ENCODE results near the gene TRIM52. TPM values are rescaled to one million over a fixed set of nuclear protein-coding genes. Genes with fewer than 3 reads are reported as not detected.

TRIM52 gene
- polyA plus RNA-seq, 1 of the 3 experiments (the other 2 are of a cell fraction), result 6.4 TPM

DNA sequence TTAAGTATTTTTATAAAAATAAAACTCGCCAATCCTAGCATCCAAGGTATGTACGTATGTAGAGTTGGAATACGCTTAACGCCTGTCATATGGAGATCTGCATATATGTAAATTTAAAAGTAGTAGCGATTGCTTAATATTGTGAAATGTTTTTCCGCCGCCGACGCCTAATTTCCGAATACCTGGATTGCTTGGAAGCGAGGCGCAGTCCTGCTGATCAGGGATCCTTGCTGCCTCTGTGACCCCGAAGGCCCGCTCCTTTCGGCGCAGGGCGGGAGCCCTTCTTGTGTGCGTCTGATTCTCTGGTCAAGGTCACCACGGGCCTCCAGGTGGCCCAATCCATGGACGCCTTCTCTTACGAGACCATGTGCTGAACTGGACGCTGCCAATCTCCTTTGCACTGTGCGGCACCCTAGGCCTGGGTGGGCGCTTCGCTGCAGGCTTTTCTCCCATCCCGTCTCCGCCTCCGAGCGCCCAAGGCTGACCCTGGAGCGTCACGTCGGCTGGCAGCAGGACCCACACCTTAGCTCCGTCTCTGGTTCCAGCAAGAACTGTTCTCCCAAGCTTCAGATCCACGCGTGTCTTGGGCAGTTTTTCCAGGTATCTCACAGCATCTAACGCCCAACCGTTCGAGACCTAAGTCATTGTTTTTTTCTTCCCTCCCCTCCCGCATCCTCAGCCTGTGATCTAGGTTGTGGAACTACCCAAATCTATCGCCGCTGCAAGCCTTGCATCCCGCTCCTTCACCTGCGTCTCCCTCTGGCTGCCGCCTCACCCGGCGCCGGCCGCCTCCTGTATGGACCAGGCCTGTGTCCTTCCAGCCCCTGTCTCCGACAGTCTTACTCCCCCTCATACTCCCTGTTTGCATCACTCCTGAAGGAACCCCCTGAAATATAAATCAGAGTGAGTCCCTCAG, 41.4 kb downstream of the TRIM52 start:
- H3K9me3 ChIP-seq, result no peaks in the 10 kb centered on the region
- H3K27me3 ChIP-seq (ENCODE audit: insufficient read depth), result no peaks in the 10 kb centered on the region
- H3K4me2 ChIP-seq, result no peak overlapping the region
- 97% methylated on average over 46 of the region's 49 CpGs for WGBS (ENCODE audit: low lambda C conversion rate)
- no peak overlapping the region for H2AFZ ChIP-seq (ENCODE audit: low read depth)
- H3K27ac ChIP-seq (ENCODE audit: low read depth in 2 of 2, low read length in 1 of 2), result no peak overlapping the region
- H3K79me2 ChIP-seq (ENCODE audit: insufficient read depth), result peaks cover 9% of the 10 kb centered on the region
- no peak overlapping the region for H3K4me3 ChIP-seq (ENCODE audit: low read depth in 2 of 2, low read length in 1 of 2)
- H3K4me1 ChIP-seq (ENCODE audit: control insufficient read depth in 1 of 2, insufficient read depth in 2 of 2, low read depth in 1 of 2, low read length in 1 of 2), result peaks cover 0 to 18% of the 10 kb centered on the region in 2 experiments; a peak in 1 of 4 replicates
- POLR2A ChIA-PET, result no interaction called here
- CTCF ChIA-PET, result interaction anchor here (1.6 to 2.0 kb wide), 2 partner anchors 31 to 35 kb away, joined by 5 to 11 read pairs; no protein-coding TSS in a partner anchor
- TF ChIP-seq TCF12 (IDR thresholded peaks at IDR 0.05), result no peak
- no peak for TF ChIP-seq RXRA (IDR thresholded peaks at IDR 0.05; ENCODE audit: borderline replicate concordance, low read depth)
- TF ChIP-seq FOSL2 (IDR thresholded peaks at IDR 0.05; ENCODE audit: borderline replicate concordance, low read depth), result no peak
- TF ChIP-seq, protein P1, sequence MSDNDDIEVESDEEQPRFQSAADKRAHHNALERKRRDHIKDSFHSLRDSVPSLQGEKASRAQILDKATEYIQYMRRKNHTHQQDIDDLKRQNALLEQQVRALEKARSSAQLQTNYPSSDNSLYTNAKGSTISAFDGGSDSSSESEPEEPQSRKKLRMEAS (IDR thresholded peaks at IDR 0.05; ENCODE audit: low read depth), result no peak
- TF ChIP-seq, protein P2, sequence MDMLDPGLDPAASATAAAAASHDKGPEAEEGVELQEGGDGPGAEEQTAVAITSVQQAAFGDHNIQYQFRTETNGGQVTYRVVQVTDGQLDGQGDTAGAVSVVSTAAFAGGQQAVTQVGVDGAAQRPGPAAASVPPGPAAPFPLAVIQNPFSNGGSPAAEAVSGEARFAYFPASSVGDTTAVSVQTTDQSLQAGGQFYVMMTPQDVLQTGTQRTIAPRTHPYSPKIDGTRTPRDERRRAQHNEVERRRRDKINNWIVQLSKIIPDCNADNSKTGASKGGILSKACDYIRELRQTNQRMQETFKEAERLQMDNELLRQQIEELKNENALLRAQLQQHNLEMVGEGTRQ (IDR thresholded peaks at IDR 0.05; ENCODE audit: borderline replicate concordance, low read depth, low read length), result no peak
- no peak for TF ChIP-seq TAF1 (IDR thresholded peaks at IDR 0.05; ENCODE audit: borderline replicate concordance, low read depth, low read length)
- TF ChIP-seq MXI1 (IDR thresholded peaks at IDR 0.05; ENCODE audit: low read depth, low read length), result no peak
- TF ChIP-seq MEF2A (IDR thresholded peaks at IDR 0.05; ENCODE audit: borderline replicate concordance, low read depth), result no peak
- TF ChIP-seq, protein P3, sequence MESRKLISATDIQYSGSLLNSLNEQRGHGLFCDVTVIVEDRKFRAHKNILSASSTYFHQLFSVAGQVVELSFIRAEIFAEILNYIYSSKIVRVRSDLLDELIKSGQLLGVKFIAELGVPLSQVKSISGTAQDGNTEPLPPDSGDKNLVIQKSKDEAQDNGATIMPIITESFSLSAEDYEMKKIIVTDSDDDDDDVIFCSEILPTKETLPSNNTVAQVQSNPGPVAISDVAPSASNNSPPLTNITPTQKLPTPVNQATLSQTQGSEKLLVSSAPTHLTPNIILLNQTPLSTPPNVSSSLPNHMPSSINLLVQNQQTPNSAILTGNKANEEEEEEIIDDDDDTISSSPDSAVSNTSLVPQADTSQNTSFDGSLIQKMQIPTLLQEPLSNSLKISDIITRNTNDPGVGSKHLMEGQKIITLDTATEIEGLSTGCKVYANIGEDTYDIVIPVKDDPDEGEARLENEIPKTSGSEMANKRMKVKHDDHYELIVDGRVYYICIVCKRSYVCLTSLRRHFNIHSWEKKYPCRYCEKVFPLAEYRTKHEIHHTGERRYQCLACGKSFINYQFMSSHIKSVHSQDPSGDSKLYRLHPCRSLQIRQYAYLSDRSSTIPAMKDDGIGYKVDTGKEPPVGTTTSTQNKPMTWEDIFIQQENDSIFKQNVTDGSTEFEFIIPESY (IDR thresholded peaks at IDR 0.05; ENCODE audit: borderline replicate concordance, low read depth), result no peak
- no peak for TF ChIP-seq ELF1 (IDR thresholded peaks at IDR 0.05)
- TF ChIP-seq GATA2 (CRISPR knock-in tag; IDR thresholded peaks at IDR 0.05), result no peak
- no peak for TF ChIP-seq FOXJ3 (CRISPR knock-in tag; IDR thresholded peaks at IDR 0.05)
- no peak for TF ChIP-seq YY1 (IDR thresholded peaks at IDR 0.05; ENCODE audit: low read depth)
- TF ChIP-seq SIN3A (IDR thresholded peaks at IDR 0.05; ENCODE audit: borderline replicate concordance, low read depth, low read length), result no peak
- TF ChIP-seq, protein P4, sequence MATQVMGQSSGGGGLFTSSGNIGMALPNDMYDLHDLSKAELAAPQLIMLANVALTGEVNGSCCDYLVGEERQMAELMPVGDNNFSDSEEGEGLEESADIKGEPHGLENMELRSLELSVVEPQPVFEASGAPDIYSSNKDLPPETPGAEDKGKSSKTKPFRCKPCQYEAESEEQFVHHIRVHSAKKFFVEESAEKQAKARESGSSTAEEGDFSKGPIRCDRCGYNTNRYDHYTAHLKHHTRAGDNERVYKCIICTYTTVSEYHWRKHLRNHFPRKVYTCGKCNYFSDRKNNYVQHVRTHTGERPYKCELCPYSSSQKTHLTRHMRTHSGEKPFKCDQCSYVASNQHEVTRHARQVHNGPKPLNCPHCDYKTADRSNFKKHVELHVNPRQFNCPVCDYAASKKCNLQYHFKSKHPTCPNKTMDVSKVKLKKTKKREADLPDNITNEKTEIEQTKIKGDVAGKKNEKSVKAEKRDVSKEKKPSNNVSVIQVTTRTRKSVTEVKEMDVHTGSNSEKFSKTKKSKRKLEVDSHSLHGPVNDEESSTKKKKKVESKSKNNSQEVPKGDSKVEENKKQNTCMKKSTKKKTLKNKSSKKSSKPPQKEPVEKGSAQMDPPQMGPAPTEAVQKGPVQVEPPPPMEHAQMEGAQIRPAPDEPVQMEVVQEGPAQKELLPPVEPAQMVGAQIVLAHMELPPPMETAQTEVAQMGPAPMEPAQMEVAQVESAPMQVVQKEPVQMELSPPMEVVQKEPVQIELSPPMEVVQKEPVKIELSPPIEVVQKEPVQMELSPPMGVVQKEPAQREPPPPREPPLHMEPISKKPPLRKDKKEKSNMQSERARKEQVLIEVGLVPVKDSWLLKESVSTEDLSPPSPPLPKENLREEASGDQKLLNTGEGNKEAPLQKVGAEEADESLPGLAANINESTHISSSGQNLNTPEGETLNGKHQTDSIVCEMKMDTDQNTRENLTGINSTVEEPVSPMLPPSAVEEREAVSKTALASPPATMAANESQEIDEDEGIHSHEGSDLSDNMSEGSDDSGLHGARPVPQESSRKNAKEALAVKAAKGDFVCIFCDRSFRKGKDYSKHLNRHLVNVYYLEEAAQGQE (IDR thresholded peaks at IDR 0.05; ENCODE audit: low read depth, low read length), result no peak
- TF ChIP-seq, protein P5, sequence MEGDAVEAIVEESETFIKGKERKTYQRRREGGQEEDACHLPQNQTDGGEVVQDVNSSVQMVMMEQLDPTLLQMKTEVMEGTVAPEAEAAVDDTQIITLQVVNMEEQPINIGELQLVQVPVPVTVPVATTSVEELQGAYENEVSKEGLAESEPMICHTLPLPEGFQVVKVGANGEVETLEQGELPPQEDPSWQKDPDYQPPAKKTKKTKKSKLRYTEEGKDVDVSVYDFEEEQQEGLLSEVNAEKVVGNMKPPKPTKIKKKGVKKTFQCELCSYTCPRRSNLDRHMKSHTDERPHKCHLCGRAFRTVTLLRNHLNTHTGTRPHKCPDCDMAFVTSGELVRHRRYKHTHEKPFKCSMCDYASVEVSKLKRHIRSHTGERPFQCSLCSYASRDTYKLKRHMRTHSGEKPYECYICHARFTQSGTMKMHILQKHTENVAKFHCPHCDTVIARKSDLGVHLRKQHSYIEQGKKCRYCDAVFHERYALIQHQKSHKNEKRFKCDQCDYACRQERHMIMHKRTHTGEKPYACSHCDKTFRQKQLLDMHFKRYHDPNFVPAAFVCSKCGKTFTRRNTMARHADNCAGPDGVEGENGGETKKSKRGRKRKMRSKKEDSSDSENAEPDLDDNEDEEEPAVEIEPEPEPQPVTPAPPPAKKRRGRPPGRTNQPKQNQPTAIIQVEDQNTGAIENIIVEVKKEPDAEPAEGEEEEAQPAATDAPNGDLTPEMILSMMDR (IDR thresholded peaks at IDR 0.05), result no peak
- TF ChIP-seq, protein P6, sequence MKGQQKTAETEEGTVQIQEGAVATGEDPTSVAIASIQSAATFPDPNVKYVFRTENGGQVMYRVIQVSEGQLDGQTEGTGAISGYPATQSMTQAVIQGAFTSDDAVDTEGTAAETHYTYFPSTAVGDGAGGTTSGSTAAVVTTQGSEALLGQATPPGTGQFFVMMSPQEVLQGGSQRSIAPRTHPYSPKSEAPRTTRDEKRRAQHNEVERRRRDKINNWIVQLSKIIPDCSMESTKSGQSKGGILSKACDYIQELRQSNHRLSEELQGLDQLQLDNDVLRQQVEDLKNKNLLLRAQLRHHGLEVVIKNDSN (IDR thresholded peaks at IDR 0.05; ENCODE audit: borderline replicate concordance, low read depth), result no peak
- H3K9me2 ChIP-seq, result no peaks in the 10 kb centered on the region
- no peak overlapping the region for H3K9ac ChIP-seq
- H3K36me3 ChIP-seq (replicated peaks in 1 of 2; ENCODE audit: control insufficient read depth in 1 of 2, insufficient read depth in 2 of 2, low read length in 1 of 2), result no peaks in the 10 kb centered on the region
- DNase-seq, result no peak
- H4K20me1 ChIP-seq (ENCODE audit: insufficient read depth), result peaks cover 5% of the 10 kb centered on the region
- peaks cover 54% of the 10 kb centered on the region for H3F3A ChIP-seq (replicated peaks; ENCODE audit: insufficient read depth)

Data from SK-N-SH (cell line).